Measurements from ENCODE around the gene RAD51C.
"Not testable (repeated sequence)": the region's sequence is repeated elsewhere in the genome, so short reads cannot be mapped to it uniquely, and the experiment has no call there.

The RAD51C gene

GRCh38 chr17:58684003-58684402 lies 8.4 kb upstream of the RAD51C start:
- DNase-seq (ENCODE audit: low read depth in 2 of 2), result no peak

- DNase-seq (ENCODE audit: low read depth in 2 of 2), result not testable (repeated sequence)
These were observed 7.9 kb upstream of the RAD51C start for GRCh38 chr17:58684462-58684861.

- DNase-seq (ENCODE audit: low read depth in 2 of 2), result no peak
These were observed 5.4 kb upstream of the RAD51C start for GRCh38 chr17:58686980-58687379.

GRCh38 chr17:58688521-58688920 lies 3.9 kb upstream of the RAD51C start:
- no peak for DNase-seq (ENCODE audit: low read depth in 2 of 2)

GRCh38 chr17:58690033-58690432 lies 2.4 kb upstream of the RAD51C start:
- not testable (repeated sequence) for DNase-seq (ENCODE audit: low read depth in 2 of 2)

GRCh38 chr17:58691701-58692238 lies 632 bp upstream of the RAD51C start, which contains the start of gene TEX14:
Gene TEX14 (minus strand): TSS chr17:58692045. CDS start chr17:58652001, 40,044 bp downstream.
- DNase-seq (ENCODE audit: low read depth in 2 of 2), result no peak

- no peak for DNase-seq (ENCODE audit: low read depth in 2 of 2)
These were observed 806 bp downstream of the RAD51C start for GRCh38 chr17:58693208-58693607.

GRCh38 chr17:58693751-58694150 lies 1.3 kb downstream of the RAD51C start:
- DNase-seq (ENCODE audit: low read depth in 2 of 2), result no peak

- DNase-seq (ENCODE audit: low read depth in 2 of 2), result no peak
These were observed 1.9 kb downstream of the RAD51C start for GRCh38 chr17:58694302-58694701.

GRCh38 chr17:58694826-58695225 lies 2.4 kb downstream of the RAD51C start:
- DNase-seq (ENCODE audit: low read depth in 2 of 2), result no peak

GRCh38 chr17:58699771-58700170 lies 7.4 kb downstream of the RAD51C start:
- DNase-seq (ENCODE audit: low read depth in 2 of 2), result no peak

GRCh38 chr17:58702045-58702476 lies 9.7 kb downstream of the RAD51C start:
- no peak for DNase-seq (ENCODE audit: low read depth in 2 of 2)

GRCh38 chr17:58702708-58703107 lies 10.3 kb downstream of the RAD51C start:
- no peak for DNase-seq (ENCODE audit: low read depth in 2 of 2)

GRCh38 chr17:58703137-58703915 lies 10.9 kb downstream of the RAD51C start:
- DNase-seq (ENCODE audit: low read depth in 2 of 2), result no peak

- DNase-seq (ENCODE audit: low read depth in 2 of 2), result no peak
These were observed 11.5 kb downstream of the RAD51C start for GRCh38 chr17:58703916-58704286.

GRCh38 chr17:58706351-58707140 lies 14.1 kb downstream of the RAD51C start:
- no peak for DNase-seq (ENCODE audit: low read depth in 2 of 2)

- DNase-seq (ENCODE audit: low read depth in 2 of 2), result peak in 1 of 2 donors; percentile 13
These were observed 18.6 kb downstream of the RAD51C start for GRCh38 chr17:58710948-58711552.

- no peak for DNase-seq (ENCODE audit: low read depth in 2 of 2)
These were observed 29.9 kb downstream of the RAD51C start for GRCh38 chr17:58722274-58722673.

GRCh38 chr17:58722696-58723095 lies 30.3 kb downstream of the RAD51C start:
- DNase-seq (ENCODE audit: low read depth in 2 of 2), result no peak

- no peak for DNase-seq (ENCODE audit: low read depth in 2 of 2)
These were observed 36.4 kb downstream of the RAD51C start for GRCh38 chr17:58728798-58729197.

GRCh38 chr17:58730937-58731336 lies 38.5 kb downstream of the RAD51C start:
- no peak for DNase-seq (ENCODE audit: low read depth in 2 of 2)

- DNase-seq (ENCODE audit: low read depth in 2 of 2), result no peak
These were observed 41.6 kb downstream of the RAD51C start for GRCh38 chr17:58734040-58734439.

Measured in stimulated activated CD4-positive, alpha-beta T cell treated with anti-CD3 and anti-CD28 coated beads, Interleukin-1b, Interleukin-23, amount 100 ng/mL, for 1 hour (primary cell).